HG03039 (cell line): ENCODE data around the gene TMEM272.

ENCODE experiments used
- ATAC-seq: cut with Tn5 transposase; IDR thresholded peaks from one replicate; pipeline ENCODE4 v1.9.1; 2021; ENCODE audit warnings: mild to moderate bottlenecking, moderate library complexity; ENCODE audit not compliant: unreplicated experiment

Gene TMEM272

GRCh38 chr13:51856027-51856736, 11.2 kb upstream of the TMEM272 start:
- no peak for ATAC-seq

- no peak for ATAC-seq
Observed at GRCh38 chr13:51849145-51850101, 4.4 kb upstream of the TMEM272 start.

GRCh38 chr13:51848674-51849073, 3.7 kb upstream of the TMEM272 start:
- ATAC-seq, result no peak

GRCh38 chr13:51846756-51847155, 1.8 kb upstream of the TMEM272 start:
- ATAC-seq, result no peak

- no peak for ATAC-seq
Observed at GRCh38 chr13:51845574-51846318, 769 bp upstream of the TMEM272 start.

GRCh38 chr13:51843529-51843928, 1.4 kb downstream of the TMEM272 start:
- no peak for ATAC-seq

- ATAC-seq, result no peak
Observed at GRCh38 chr13:51841732-51842131, 3.2 kb downstream of the TMEM272 start.

GRCh38 chr13:51840917-51841316, 4.1 kb downstream of the TMEM272 start:
- no peak for ATAC-seq

GRCh38 chr13:51839711-51840540, 5.1 kb downstream of the TMEM272 start:
- ATAC-seq, result no peak

GRCh38 chr13:51838240-51838846, 6.6 kb downstream of the TMEM272 start:
- ATAC-seq, result no peak

GRCh38 chr13:51837016-51837415, 8.0 kb downstream of the TMEM272 start:
- no peak for ATAC-seq

GRCh38 chr13:51834581-51835171, 10.3 kb downstream of the TMEM272 start:
- no peak for ATAC-seq

GRCh38 chr13:51833980-51834379, 11.0 kb downstream of the TMEM272 start:
- ATAC-seq, result no peak

- ATAC-seq, result peak; percentile 68
Observed at GRCh38 chr13:51832471-51833152, 12.4 kb downstream of the TMEM272 start.

- no peak for ATAC-seq
Observed at GRCh38 chr13:51831519-51831918, 13.5 kb downstream of the TMEM272 start.

GRCh38 chr13:51829568-51829899, 15.4 kb downstream of the TMEM272 start:
- ATAC-seq, result no peak

GRCh38 chr13:51828730-51829567, 16.0 kb downstream of the TMEM272 start:
- ATAC-seq, result no peak

- ATAC-seq, result no peak
Observed at GRCh38 chr13:51827254-51827653, 17.7 kb downstream of the TMEM272 start.
